Activated T-cell treated with anti-CD3 and anti-CD28 coated beads, Interleukin-2, amount 50 U/mL, for 4 hours (primary cell): ENCODE data around the gene POU2AF2. TPM values are rescaled to one million over a fixed set of nuclear protein-coding genes. Genes with fewer than 3 reads are reported as not detected.
"Not testable (repeated sequence)": the region's sequence is repeated elsewhere in the genome, so short reads cannot be mapped to it uniquely, and the experiment has no call there.

Experiments used
- ATAC-seq, 2 donors: fragments of 200-7000 bp; cut with Tn5 transposase; one replicate each; pipeline ENCODE4 v1.10.0; 2021
- DNase-seq: peaks from one replicate; pipeline ENCODE4 v3.0.0-alpha.2; 2020
- H3K27me3 Mint-ChIP-seq: one replicate; pipeline ENCODE4 v1.8.0; 2021; ENCODE audit warnings: low read depth, mixed read lengths
- H3K36me3 Mint-ChIP-seq: one replicate; pipeline ENCODE4 v1.8.0; 2022; ENCODE audit warnings: mixed read lengths; ENCODE audit not compliant: insufficient read depth
- H3K4me1 Mint-ChIP-seq: one replicate; pipeline ENCODE4 v1.8.0; 2021; ENCODE audit warnings: low read depth, mixed read lengths
- H3K4me3 Mint-ChIP-seq: one replicate; pipeline ENCODE4 v1.8.0; 2021; ENCODE audit warnings: mild to moderate bottlenecking, moderate library complexity, mixed read lengths
- H3K9me3 Mint-ChIP-seq: one replicate; pipeline ENCODE4 v1.8.0; 2021; ENCODE audit warnings: mixed read lengths
- total RNA-seq, 3 donors: library from RNA; stranded (reverse); gene quantifications; one replicate each; pipeline ENCODE4 v1.2.1, GENCODE V29; 2021

POU2AF2 gene
- total RNA-seq, 3 donors from 2014 or later = not detected

GRCh38 chr11:111230122-111230465 is 15.4 kb upstream of the POU2AF2 start:
- H3K36me3 Mint-ChIP-seq = no peaks in the 10 kb centered on the region
- H3K4me3 Mint-ChIP-seq = peak overlapping the region; percentile 64
- peak; percentile 25 to 51 for ATAC-seq
- peaks cover 22% of the 10 kb centered on the region for H3K27me3 Mint-ChIP-seq
- peaks cover 9% of the 10 kb centered on the region for H3K4me1 Mint-ChIP-seq
- H3K9me3 Mint-ChIP-seq = no peaks in the 10 kb centered on the region
- no peak for DNase-seq

- Mint-ChIP-seq H3K9me3 (no peaks in the 10 kb centered on the region), H3K4me1 (peaks cover 9% of the 10 kb centered on the region), H3K36me3 (no peaks in the 10 kb centered on the region), H3K27me3 (peaks cover 22% of the 10 kb centered on the region), H3K4me3 (no peak overlapping the region)
- ATAC-seq = no peak
- DNase-seq = no peak
Observed at GRCh38 chr11:111231836-111232235, 13.7 kb upstream of the POU2AF2 start.

- Mint-ChIP-seq H3K27me3 (peaks cover 29% of the 10 kb centered on the region), H3K4me1 (no peaks in the 10 kb centered on the region)
Observed at GRCh38 chr11:111236383-111236782, 9.1 kb upstream of the POU2AF2 start.

GRCh38 chr11:111237926-111238325 is 7.6 kb upstream of the POU2AF2 start:
- no peak overlapping the region for H3K4me3 Mint-ChIP-seq
- H3K9me3 Mint-ChIP-seq = no peaks in the 10 kb centered on the region
- H3K27me3 Mint-ChIP-seq = peaks cover 28% of the 10 kb centered on the region
- no peaks in the 10 kb centered on the region for H3K36me3 Mint-ChIP-seq
- DNase-seq (no peak), ATAC-seq (no peak)
- H3K4me1 Mint-ChIP-seq = no peaks in the 10 kb centered on the region

More at GRCh38 chr11:111236383-111236782, 9.1 kb upstream of the POU2AF2 start:
- no peaks in the 10 kb centered on the region for H3K36me3 Mint-ChIP-seq
- DNase-seq = no peak
- no peak for ATAC-seq
- H3K9me3 Mint-ChIP-seq = no peaks in the 10 kb centered on the region
- H3K4me3 Mint-ChIP-seq = no peak overlapping the region

GRCh38 chr11:111246956-111247355 is 1.4 kb downstream of the POU2AF2 start:
- DNase-seq (no peak), ATAC-seq (no peak)

GRCh38 chr11:111250936-111251335 is 5.4 kb downstream of the POU2AF2 start:
- no peak for DNase-seq
- ATAC-seq = no peak
- Mint-ChIP-seq H3K9me3 (no peaks in the 10 kb centered on the region), H3K27me3 (peaks cover 17% of the 10 kb centered on the region), H3K36me3 (no peaks in the 10 kb centered on the region), H3K4me3 (no peak overlapping the region), H3K4me1 (no peaks in the 10 kb centered on the region)

More at GRCh38 chr11:111246956-111247355, 1.4 kb downstream of the POU2AF2 start:
- H3K4me3 Mint-ChIP-seq = no peak overlapping the region
- no peaks in the 10 kb centered on the region for H3K9me3 Mint-ChIP-seq
- peaks cover 28% of the 10 kb centered on the region for H3K27me3 Mint-ChIP-seq
- H3K36me3 Mint-ChIP-seq = no peaks in the 10 kb centered on the region
- H3K4me1 Mint-ChIP-seq = no peaks in the 10 kb centered on the region

GRCh38 chr11:111253131-111253530 is 7.6 kb downstream of the POU2AF2 start:
- ATAC-seq = no peak
- Mint-ChIP-seq H3K27me3 (peaks cover 13% of the 10 kb centered on the region), H3K36me3 (no peaks in the 10 kb centered on the region), H3K9me3 (no peaks in the 10 kb centered on the region), H3K4me1 (no peaks in the 10 kb centered on the region), H3K4me3 (no peak overlapping the region)
- no peak for DNase-seq

- H3K4me1 Mint-ChIP-seq = no peaks in the 10 kb centered on the region
- H3K36me3 Mint-ChIP-seq = no peaks in the 10 kb centered on the region
- ATAC-seq (no peak), DNase-seq (no peak)
- H3K9me3 Mint-ChIP-seq = no peaks in the 10 kb centered on the region
- H3K27me3 Mint-ChIP-seq = peaks cover 11% of the 10 kb centered on the region
- no peak overlapping the region for H3K4me3 Mint-ChIP-seq
Observed at GRCh38 chr11:111253630-111254029, 8.1 kb downstream of the POU2AF2 start.

- Mint-ChIP-seq H3K27me3 (peaks cover 11% of the 10 kb centered on the region), H3K36me3 (no peaks in the 10 kb centered on the region), H3K4me3 (no peak overlapping the region), H3K9me3 (no peaks in the 10 kb centered on the region), H3K4me1 (no peaks in the 10 kb centered on the region)
- DNase-seq (no peak), ATAC-seq (no peak)
Observed at GRCh38 chr11:111258046-111258445, 12.5 kb downstream of the POU2AF2 start.

- ATAC-seq (no peak), DNase-seq (no peak)
- no peak overlapping the region for H3K4me3 Mint-ChIP-seq
- no peaks in the 10 kb centered on the region for H3K9me3 Mint-ChIP-seq
- no peaks in the 10 kb centered on the region for H3K36me3 Mint-ChIP-seq
- peaks cover 14% of the 10 kb centered on the region for H3K27me3 Mint-ChIP-seq
- H3K4me1 Mint-ChIP-seq = no peaks in the 10 kb centered on the region
Observed at GRCh38 chr11:111259896-111260295, 14.4 kb downstream of the POU2AF2 start.

GRCh38 chr11:111260811-111261210 is 15.3 kb downstream of the POU2AF2 start:
- no peaks in the 10 kb centered on the region for H3K9me3 Mint-ChIP-seq
- no peak overlapping the region for H3K4me3 Mint-ChIP-seq
- ATAC-seq (no peak), DNase-seq (no peak)
- no peaks in the 10 kb centered on the region for H3K36me3 Mint-ChIP-seq
- peaks cover 14% of the 10 kb centered on the region for H3K27me3 Mint-ChIP-seq
- no peaks in the 10 kb centered on the region for H3K4me1 Mint-ChIP-seq

GRCh38 chr11:111264646-111265045 is 19.1 kb downstream of the POU2AF2 start:
- Mint-ChIP-seq H3K36me3 (no peaks in the 10 kb centered on the region), H3K4me1 (no peaks in the 10 kb centered on the region), H3K4me3 (no peak overlapping the region), H3K9me3 (no peaks in the 10 kb centered on the region), H3K27me3 (peaks cover 13% of the 10 kb centered on the region)
- ATAC-seq = no peak
- DNase-seq = no peak

- Mint-ChIP-seq H3K4me3 (no peak overlapping the region), H3K36me3 (no peaks in the 10 kb centered on the region), H3K4me1 (no peaks in the 10 kb centered on the region), H3K9me3 (no peaks in the 10 kb centered on the region), H3K27me3 (peaks cover 7% of the 10 kb centered on the region)
- DNase-seq (no peak), ATAC-seq (no peak)
Observed at GRCh38 chr11:111265421-111265820, 19.9 kb downstream of the POU2AF2 start.

- not testable (repeated sequence) for ATAC-seq
Observed at GRCh38 chr11:111268303-111268702, 22.8 kb downstream of the POU2AF2 start.

GRCh38 chr11:111269146-111269868 is 23.8 kb downstream of the POU2AF2 start:
- peaks cover 5% of the 10 kb centered on the region for H3K27me3 Mint-ChIP-seq
- no peak overlapping the region for H3K4me3 Mint-ChIP-seq
- no peak for DNase-seq
- no peaks in the 10 kb centered on the region for H3K9me3 Mint-ChIP-seq
- H3K4me1 Mint-ChIP-seq = peaks cover 5% of the 10 kb centered on the region
- H3K36me3 Mint-ChIP-seq = no peaks in the 10 kb centered on the region
- no peak for ATAC-seq

More at GRCh38 chr11:111268303-111268702, 22.8 kb downstream of the POU2AF2 start:
- H3K36me3 Mint-ChIP-seq, H3K4me1 Mint-ChIP-seq, DNase-seq, H3K4me3 Mint-ChIP-seq, H3K27me3 Mint-ChIP-seq, H3K9me3 Mint-ChIP-seq: not testable (repeated sequence)
